ENCODE results near the gene WASL.
A peak's percentile ranks its signal among the peaks of the same experiment; 100 is the strongest.
"Not testable (repeated sequence)": the region's sequence is repeated elsewhere in the genome, so short reads cannot be mapped to it uniquely, and the experiment has no call there.

Gene WASL

GRCh38 chr7:123729218-123729578, 19.6 kb downstream of the WASL start:
- DNase-seq, result no peak

- DNase-seq, result peak; percentile 40
These were observed 21.5 kb downstream of the WASL start for GRCh38 chr7:123727071-123727837.

GRCh38 chr7:123725586-123726171, 23.1 kb downstream of the WASL start:
- no peak for DNase-seq

GRCh38 chr7:123724817-123725253, 24.0 kb downstream of the WASL start:
- DNase-seq, result no peak

GRCh38 chr7:123723913-123724312, 24.9 kb downstream of the WASL start:
- DNase-seq, result no peak

GRCh38 chr7:123720527-123720926, 28.3 kb downstream of the WASL start:
- not testable (repeated sequence) for DNase-seq

GRCh38 chr7:123719197-123719721, 29.5 kb downstream of the WASL start:
- DNase-seq, result peak; percentile 87

- DNase-seq, result no peak
These were observed 30.0 kb downstream of the WASL start for GRCh38 chr7:123718773-123719172.

GRCh38 chr7:123717689-123718088, 31.1 kb downstream of the WASL start:
- DNase-seq, result no peak

- DNase-seq, result no peak
These were observed 31.9 kb downstream of the WASL start for GRCh38 chr7:123716877-123717276.

GRCh38 chr7:123715799-123716198, 33.0 kb downstream of the WASL start:
- no peak for DNase-seq

GRCh38 chr7:123715198-123715597, 33.6 kb downstream of the WASL start:
- no peak for DNase-seq

- DNase-seq, result no peak
These were observed 34.3 kb downstream of the WASL start for GRCh38 chr7:123714296-123715080.

- DNase-seq, result peak; percentile 27
These were observed 36.2 kb downstream of the WASL start for GRCh38 chr7:123712619-123713018.

GRCh38 chr7:123711832-123712293, 36.9 kb downstream of the WASL start:
- peak; percentile 48 for DNase-seq

- no peak for DNase-seq
These were observed 38.1 kb downstream of the WASL start for GRCh38 chr7:123710683-123711082.

GRCh38 chr7:123709525-123709924, 39.3 kb downstream of the WASL start:
- peak; percentile 19 for DNase-seq

- DNase-seq, result no peak
These were observed 43.4 kb downstream of the WASL start for GRCh38 chr7:123705211-123705901.

- DNase-seq, result no peak
These were observed 52.7 kb downstream of the WASL start for GRCh38 chr7:123695944-123696677.

GRCh38 chr7:123692471-123692877, 56.3 kb downstream of the WASL start:
- DNase-seq, result no peak

GRCh38 chr7:123690550-123690949, 58.3 kb downstream of the WASL start:
- no peak for DNase-seq

GRCh38 chr7:123689250-123689649, 59.6 kb downstream of the WASL start:
- DNase-seq, result no peak

Measured in inflammatory macrophage treated with lipopolysaccharide for 4 hours (primary cell).